Ovary (tissue), 3 donors: ENCODE measurements around the gene CMTM4.

Source experiments
- CTCF ChIP-seq, 3 donors: fragments of 450-650 bp in 2 of 3; fragments of 200-600 bp in 1 of 3; IDR thresholded peaks; one replicate each; pipeline versions ENCODE4 v1.5.1 to v1.8.0; 2016 to 2022; ENCODE audit warnings: antibody characterized with exemption in 3 of 3, mild to moderate bottlenecking in 1 of 3
- EP300 ChIP-seq: sonication (generic); formaldehyde crosslinking; IDR thresholded peaks from one replicate; pipeline ENCODE4 v1.6.1; 2017; ENCODE audit warnings: antibody characterized with exemption
- donor health status: DM: no; HTN: no; CAD: no.

- TF ChIP-seq CTCF (IDR thresholded peaks at IDR 0.05), result no peak
- no peak for TF ChIP-seq EP300
These were observed 7.3 kb downstream of the CMTM4 start for GRCh38 chr16:66689282-66689681.
